ENCODE results near the gene RECK. TPM values are rescaled to one million over a fixed set of nuclear protein-coding genes. Genes with fewer than 3 reads are reported as not detected.

The RECK gene
- total RNA-seq, 1 donor from 2014 or later: 5.8 TPM

- no peak for DNase-seq (ENCODE audit: low spot score)
- intact Hi-C loops (cut with DNase I): no loop called here
Observed at GRCh38 chr9:36132086-36132485, 95.4 kb downstream of the RECK start.

GRCh38 chr9:36134761-36135505, 98.2 kb downstream of the RECK start:
- DNase-seq (ENCODE audit: low spot score): no peak
- intact Hi-C loops (cut with DNase I): no loop called here

GRCh38 chr9:36135741-36136271, 99.1 kb downstream of the RECK start:
- no peak for DNase-seq (ENCODE audit: low spot score)
- intact Hi-C loops (cut with DNase I): no loop called here

GRCh38 chr9:36136272-36136893, 99.7 kb downstream of the RECK start, which contains the start of gene GLIPR2:
Gene GLIPR2 (plus strand): TSS chr9:36136733. CDS start chr9:36136779, 46 bp downstream.
- peak; percentile 94 for DNase-seq (ENCODE audit: low spot score)
- intact Hi-C loops (cut with DNase I): no loop called here

- no peak for DNase-seq (ENCODE audit: low spot score)
Observed at GRCh38 chr9:36136894-36137391, 100.2 kb downstream of the RECK start.

GRCh38 chr9:36137392-36138004, 100.8 kb downstream of the RECK start:
- intact Hi-C loops (cut with DNase I): no loop called here
- DNase-seq (ENCODE audit: low spot score): no peak

More at GRCh38 chr9:36136894-36137391, 100.2 kb downstream of the RECK start:
- intact Hi-C loops (cut with DNase I): no loop called here

GRCh38 chr9:36138496-36138895, 101.8 kb downstream of the RECK start:
- no peak for DNase-seq (ENCODE audit: low spot score)
- intact Hi-C loops (cut with DNase I): no loop called here

- intact Hi-C loops (cut with DNase I): no loop called here
Observed at GRCh38 chr9:36138901-36139300, 102.2 kb downstream of the RECK start.

GRCh38 chr9:36140086-36141084, 103.7 kb downstream of the RECK start:
- intact Hi-C loops (cut with DNase I): no loop called here
- no peak for DNase-seq (ENCODE audit: low spot score)

More at GRCh38 chr9:36138901-36139300, 102.2 kb downstream of the RECK start:
- no peak for DNase-seq (ENCODE audit: low spot score)

- no peak for DNase-seq (ENCODE audit: low spot score)
- intact Hi-C loops (cut with DNase I): no loop called here
Observed at GRCh38 chr9:36141288-36141687, 104.6 kb downstream of the RECK start.

GRCh38 chr9:36141761-36142160, 105.0 kb downstream of the RECK start:
- intact Hi-C loops (cut with DNase I): no loop called here
- DNase-seq (ENCODE audit: low spot score): no peak

- peak; percentile 76 for DNase-seq (ENCODE audit: low spot score)
- intact Hi-C loops (cut with DNase I): no loop called here
Observed at GRCh38 chr9:36142510-36143244, 106.0 kb downstream of the RECK start.

- DNase-seq (ENCODE audit: low spot score): peak; percentile 39
- intact Hi-C loops (cut with DNase I): no loop called here
Observed at GRCh38 chr9:36143245-36143641, 106.5 kb downstream of the RECK start.

GRCh38 chr9:36144309-36145232, 107.9 kb downstream of the RECK start:
- intact Hi-C loops (cut with DNase I): no loop called here
- peak; percentile 78 for DNase-seq (ENCODE audit: low spot score)

GRCh38 chr9:36145970-36146369, 109.3 kb downstream of the RECK start:
- intact Hi-C loops (cut with DNase I): no loop called here
- DNase-seq (ENCODE audit: low spot score): no peak

GRCh38 chr9:36146651-36147050, 109.9 kb downstream of the RECK start:
- intact Hi-C loops (cut with DNase I): no loop called here
- no peak for DNase-seq (ENCODE audit: low spot score)

GRCh38 chr9:36147441-36148175, 110.9 kb downstream of the RECK start:
- intact Hi-C loops (cut with DNase I): no loop called here
- no peak for DNase-seq (ENCODE audit: low spot score)
